Heart left ventricle (tissue), 16 donors: ENCODE results near the gene RBM38. TPM values are rescaled to one million over a fixed set of nuclear protein-coding genes. Genes with fewer than 3 reads are reported as not detected.

ENCODE experiments used
- ATAC-seq, 4 donors: fragments of 200-7000 bp; cut with Tn5 transposase; one replicate each; pipeline ENCODE4 v1.9.1; 2020 to 2022; ENCODE audit warnings: moderate library complexity in 4 of 4, mild to moderate bottlenecking in 3 of 4, moderate number of reproducible peaks in 1 of 4
- DNase-seq, 5 donors: peaks; one replicate each; pipeline ENCODE4 v3.0.0-alpha.2; 2020
- H3K27ac ChIP-seq, 12 donors: fragments of 200-600 bp; sonication (generic) in 4 of 12; one replicate each; pipeline versions ENCODE4 v1.5.0 to v1.8.0; 2016 to 2022; ENCODE audit warnings: mild to moderate bottlenecking in 2 of 12
- H3K27me3 ChIP-seq, 9 donors: fragments of 200-600 bp; sonication (generic) in 2 of 9; one replicate each; pipeline versions ENCODE4 v1.5.1 to v1.8.0; 2016 to 2022; ENCODE audit warnings: mild to moderate bottlenecking in 3 of 9
- H3K36me3 ChIP-seq, 9 donors: fragments of 200-600 bp; sonication (generic) in 2 of 9; one replicate each; pipeline versions ENCODE4 v1.5.0 to v1.8.0; 2018 to 2022; ENCODE audit warnings: mild to moderate bottlenecking in 2 of 9
- H3K4me1 ChIP-seq, 12 donors: fragments of 200-600 bp; sonication (generic) in 4 of 12; one replicate each; pipeline versions ENCODE4 v1.5.0 to v1.8.0; 2016 to 2022; ENCODE audit warnings: mild to moderate bottlenecking in 3 of 12
- H3K4me3 ChIP-seq, 12 donors: fragments of 200-600 bp; sonication (generic) in 4 of 12; one replicate each; pipeline versions ENCODE4 v1.5.0 to v1.8.0; 2017 to 2022; ENCODE audit warnings: mild to moderate bottlenecking in 9 of 12, moderate library complexity in 4 of 12
- H3K9me3 ChIP-seq, 12 donors: fragments of 200-600 bp; sonication (generic) in 4 of 12; one replicate each; pipeline versions ENCODE4 v1.5.0 to v1.8.0; 2016 to 2022; ENCODE audit warnings: mild to moderate bottlenecking in 1 of 12
- CTCF ChIP-seq, 12 donors: fragments of 200-600 bp; sonication (generic) in 4 of 12; IDR thresholded peaks; one replicate each; pipeline versions ENCODE4 v1.5.0 to v1.8.0; 2018 to 2022; ENCODE audit warnings: antibody characterized with exemption in 12 of 12, mild to moderate bottlenecking in 5 of 12
- POLR2A ChIP-seq, 2 donors: fragments of 450-650 bp; IDR thresholded peaks; one replicate each; pipeline ENCODE4 v1.6.1; 2017; ENCODE audit warnings: antibody characterized with exemption in 2 of 2, mild to moderate bottlenecking in 2 of 2, moderate library complexity in 2 of 2
- WGBS, 4 donors: extraction: QIAGEN DNeasy Blood & Tissue Kit in 2 of 4; methylation state at CpG; one replicate each; pipeline versions ENCODE4 v1.1.5 to v1.1.7; 2013 to 2018; 5-methylcytosine and 5-hydroxymethylcytosine counted together
- intact Hi-C, 10 donors: fragments of 100-400 bp; cut with DNase I; formaldehyde crosslinking; loops; one replicate each; pipeline versions ENCODE4 v1.11.1 to v1.14.2; 2022
- polyA plus RNA-seq, 2 donors: library from polyadenylated mRNA; stranded (reverse); fragments of 200-250 nt; gene quantifications; one replicate each; pipeline ENCODE4 v1.2.3, GENCODE V29; 2013
- total RNA-seq, 9 donors: library from RNA; depleted of rRNA in 2 of 9; stranded (reverse); fragments of >200 nt in 2 of 9; fragmentation: NEBNext Ultra II Directional in 3 of 9; extraction: Animal tissue kit (Norgen Biotek cat#: 25700) in 3 of 9; gene quantifications; one replicate each; pipeline versions ENCODE4 v1.1.0 to v1.2.4, GENCODE V29; 2016 to 2023
- donor health status: ischemic (EF 13 %, LVEDD 7.1; RV severe dilation, severe dysfunction).
- donor health status: healthy with polysubstance abuse.
- donor health status: DM: no; HTN: yes; CAD: no.
- donor health status: DM: no; HTN: no; CAD: no.
- donor health status: ischemic (EF 25% LVEDD 6.9; RV normal size, moderate dysfunction).
- donor health status: ischemic (EF 25% LVEDD 5.7; RV mildly dilated, moderate dysfunction).
- donor health status: healthy.
- donor health status: DM: yes; HTN: yes; CAD: no.
- donor health status: ischemic (EF 35%, LVEDD 5.7; RV mildly dilated, moderate dysfunction).
- donor health status: nonischemic (EF 11% LVEDD 7.7; RV severe dilation, severe dysfunction).
- donor health status: DM: yes; HTN: yes; CAD: no.
- donor health status: PGD.
- donor health status: ischemic (EF 29% LVEDD 5.4; RV normal size, mild dysfunction).
- donor health status: nonischemic (EF 23%, LVEDD 6.1; RV moderate dilation, normal function).

RBM38 gene
- total and polyA plus RNA-seq, 11 donors: 45.6 to 112 (median 68.5) TPM

GRCh38 chr20:57431539-57431835 is 40.3 kb downstream of the RBM38 start:
- H3K36me3 ChIP-seq: no peaks in the 10 kb centered on the region
- H3K9me3 ChIP-seq: peaks cover 0 to 3% (median 0%) of the 10 kb centered on the region in 12 donors
- no peak for ATAC-seq
- TF ChIP-seq POLR2A (IDR thresholded peaks at IDR 0.05): no peak
- TF ChIP-seq CTCF (IDR thresholded peaks at IDR 0.05): no peak
- no peak overlapping the region for H3K27ac ChIP-seq
- intact Hi-C loops: loop anchor here in 2 of 10 donors (5.0 to 10.0 kb wide), 2 partner anchors 34 to 63 kb away; no protein-coding TSS in a partner anchor
- H3K4me1 ChIP-seq: peaks cover 0 to 53% (median 29%) of the 10 kb centered on the region in 12 donors
- no peaks in the 10 kb centered on the region for H3K27me3 ChIP-seq
- no peak overlapping the region for H3K4me3 ChIP-seq
- 75 to 86% (median 77%) methylated on average over 5 of the region's 5 CpGs for WGBS, 4 donors
- no peak for DNase-seq

GRCh38 chr20:57432480-57432861 is 41.3 kb downstream of the RBM38 start:
- no peaks in the 10 kb centered on the region for H3K36me3 ChIP-seq
- intact Hi-C loops: loop anchor here in 3 of 10 donors (2.0 to 10.0 kb wide), 3 partner anchors 35 to 62 kb away; no protein-coding TSS in a partner anchor
- H3K9me3 ChIP-seq: peaks cover 0 to 10% (median 0%) of the 10 kb centered on the region in 12 donors
- ATAC-seq: no peak
- H3K27ac ChIP-seq: peak overlapping the region in 11 of 12 donors; percentile 1 to 79 (median 44)
- peaks cover 0 to 53% (median 29%) of the 10 kb centered on the region in 12 donors for H3K4me1 ChIP-seq
- DNase-seq: no peak
- TF ChIP-seq CTCF (IDR thresholded peaks at IDR 0.05) (no peak), POLR2A (IDR thresholded peaks at IDR 0.05) (no peak)
- H3K4me3 ChIP-seq: no peak overlapping the region
- 75 to 83% (median 79%) methylated on average over 7 of the region's 7 CpGs for WGBS, 4 donors
- no peaks in the 10 kb centered on the region for H3K27me3 ChIP-seq

GRCh38 chr20:57432862-57433491 is 41.8 kb downstream of the RBM38 start:
- H3K36me3 ChIP-seq: no peaks in the 10 kb centered on the region
- intact Hi-C loops: loop anchor here in 3 of 10 donors (2.0 to 10.0 kb wide), 3 partner anchors 36 to 62 kb away; no protein-coding TSS in a partner anchor
- H3K27ac ChIP-seq: peak overlapping the region in 11 of 12 donors; percentile 1 to 79 (median 44)
- ATAC-seq: peak; percentile 71 to 87 (median 76)
- peaks cover 0 to 53% (median 29%) of the 10 kb centered on the region in 12 donors for H3K4me1 ChIP-seq
- H3K27me3 ChIP-seq: no peaks in the 10 kb centered on the region
- peaks cover 0 to 12% (median 0%) of the 10 kb centered on the region in 12 donors for H3K9me3 ChIP-seq
- WGBS, 4 donors: 21 to 45% (median 24%) methylated on average over 6 to 13 of the region's 13 CpGs
- no peak overlapping the region for H3K4me3 ChIP-seq
- peak; percentile 66 to 83 (median 73) for DNase-seq
- peak in 1 of 2 donors; percentile 23 for TF ChIP-seq POLR2A (IDR thresholded peaks at IDR 0.05)
- no peak for TF ChIP-seq CTCF (IDR thresholded peaks at IDR 0.05)

- ATAC-seq (peak; percentile 27 to 64 (median 58)), DNase-seq (no peak)
- Histone ChIP-seq H3K36me3 (no peaks in the 10 kb centered on the region), H3K27me3 (no peaks in the 10 kb centered on the region), H3K4me1 (peaks cover 0 to 57% (median 32%) of the 10 kb centered on the region in 12 donors), H3K9me3 (peaks cover 0 to 12% (median 0%) of the 10 kb centered on the region in 12 donors), H3K27ac (peak overlapping the region in 10 of 12 donors; percentile 16 to 79 (median 44)), H3K4me3 (no peak overlapping the region)
- TF ChIP-seq POLR2A (IDR thresholded peaks at IDR 0.05) (no peak), CTCF (IDR thresholded peaks at IDR 0.05) (no peak)
- WGBS, 4 donors: 88 to 91% (median 89%) methylated on average over 14 of the region's 14 CpGs
- intact Hi-C loops: loop anchor here in 4 of 10 donors (2.0 to 10.0 kb wide), 4 partner anchors 37 to 61 kb away; no protein-coding TSS in a partner anchor
Observed at GRCh38 chr20:57433657-57434389, 42.6 kb downstream of the RBM38 start.
